ENCODE measurements around the gene METTL25B.
A peak's percentile ranks its signal among the peaks of the same experiment; 100 is the strongest.

Gene METTL25B

GRCh38 chr1:156740741-156741480 lies 12.6 kb downstream of the METTL25B start, which contains the start of gene MRPL24:
Gene MRPL24, minus strand, starts transcription at chr1:156741088. Its CDS starts 2,384 bp downstream, at chr1:156738704.
- no peaks in the 10 kb centered on the region for H3K27me3 ChIP-seq (ENCODE audit: low read length)
- H3K36me3 ChIP-seq (ENCODE audit: low read length) = no peaks in the 10 kb centered on the region
- peak within 1 kb of the TSS; percentile 90 for H3K9ac ChIP-seq (ENCODE audit: low read length)
- no peaks in the 10 kb centered on the region for H4K20me1 ChIP-seq (ENCODE audit: low read depth, low read length)
- H3K79me2 ChIP-seq (ENCODE audit: insufficient read depth, low read length) = peaks cover 23% of the 10 kb centered on the region
- TF ChIP-seq EZH2phosphoT487 (conservative IDR thresholded peaks at IDR 0.05; ENCODE audit: low read length) = no peak
- TF ChIP-seq CTCF (IDR thresholded peaks at IDR 0.05; ENCODE audit: insufficient read depth, low read length, poor library complexity, severe bottlenecking) = no peak
- peak within 1 kb of the TSS; percentile 9 for H2AFZ ChIP-seq (ENCODE audit: low read depth, low read length, severe bottlenecking)
- peak within 1 kb of the TSS; percentile 65 for H3K4me3 ChIP-seq (ENCODE audit: insufficient read depth, low read length, poor library complexity, severe bottlenecking)
- peaks cover 32% of the 10 kb centered on the region for H3F3A ChIP-seq (ENCODE audit: insufficient read depth)
- no peaks in the 10 kb centered on the region for H3K9me2 ChIP-seq (replicated peaks; ENCODE audit: insufficient read depth, low read length)
- H3K4me2 ChIP-seq (ENCODE audit: low read depth, low read length, poor library complexity, severe bottlenecking) = peak within 1 kb of the TSS; percentile 96
- H3K27ac ChIP-seq (ENCODE audit: low read depth, low read length) = peak within 1 kb of the TSS; percentile 72
- H3K9me3 ChIP-seq (ENCODE audit: insufficient read depth, low read length) = no peaks in the 10 kb centered on the region

GRCh38 chr1:156741481-156741983 lies 13.3 kb downstream of the METTL25B start:
- Histone ChIP-seq H4K20me1 (ENCODE audit: low read depth, low read length) (no peaks in the 10 kb centered on the region), H3K9ac (ENCODE audit: low read length) (peak overlapping the region; percentile 24; the same call in 1 of the 2 replicates), H3K4me2 (ENCODE audit: low read depth, low read length, poor library complexity, severe bottlenecking) (peak overlapping the region; percentile 96), H3K4me3 (ENCODE audit: insufficient read depth, low read length, poor library complexity, severe bottlenecking) (peak overlapping the region; percentile 30), H2AFZ (ENCODE audit: low read depth, low read length, severe bottlenecking) (peak overlapping the region; percentile 9), H3K36me3 (ENCODE audit: low read length) (no peaks in the 10 kb centered on the region), H3K9me2 (replicated peaks; ENCODE audit: insufficient read depth, low read length) (no peaks in the 10 kb centered on the region), H3K79me2 (ENCODE audit: insufficient read depth, low read length) (peaks cover 30% of the 10 kb centered on the region), H3F3A (ENCODE audit: insufficient read depth) (peaks cover 32% of the 10 kb centered on the region), H3K9me3 (ENCODE audit: insufficient read depth, low read length) (no peaks in the 10 kb centered on the region), H3K27me3 (ENCODE audit: low read length) (no peaks in the 10 kb centered on the region), H3K27ac (ENCODE audit: low read depth, low read length) (peak overlapping the region; percentile 72)
- TF ChIP-seq EZH2phosphoT487 (conservative IDR thresholded peaks at IDR 0.05; ENCODE audit: low read length) (no peak), CTCF (IDR thresholded peaks at IDR 0.05; ENCODE audit: insufficient read depth, low read length, poor library complexity, severe bottlenecking) (no peak)

- Histone ChIP-seq H4K20me1 (ENCODE audit: low read depth, low read length) (no peaks in the 10 kb centered on the region; the same call in 1 of the 2 replicates), H3K4me2 (ENCODE audit: low read depth, low read length, poor library complexity, severe bottlenecking) (peak overlapping the region; percentile 96), H3K4me3 (ENCODE audit: insufficient read depth, low read length, poor library complexity, severe bottlenecking) (no peak overlapping the region), H3K36me3 (ENCODE audit: low read length) (no peaks in the 10 kb centered on the region), H3K27ac (ENCODE audit: low read depth, low read length) (peak overlapping the region; percentile 72), H3K27me3 (ENCODE audit: low read length) (no peaks in the 10 kb centered on the region), H2AFZ (ENCODE audit: low read depth, low read length, severe bottlenecking) (no peak overlapping the region), H3K9ac (ENCODE audit: low read length) (no peak overlapping the region), H3K9me2 (replicated peaks; ENCODE audit: insufficient read depth, low read length) (no peaks in the 10 kb centered on the region), H3K79me2 (ENCODE audit: insufficient read depth, low read length) (peaks cover 34% of the 10 kb centered on the region), H3F3A (ENCODE audit: insufficient read depth) (peaks cover 32% of the 10 kb centered on the region), H3K9me3 (ENCODE audit: insufficient read depth, low read length) (no peaks in the 10 kb centered on the region)
- TF ChIP-seq EZH2phosphoT487 (conservative IDR thresholded peaks at IDR 0.05; ENCODE audit: low read length) (no peak), CTCF (IDR thresholded peaks at IDR 0.05; ENCODE audit: insufficient read depth, low read length, poor library complexity, severe bottlenecking) (no peak)
Measured at GRCh38 chr1:156742017-156742416, 13.7 kb downstream of the METTL25B start.

All from SU-DHL-6 (cell line).